ENCODE results near the gene MRPL12. TPM values are rescaled to one million over a fixed set of nuclear protein-coding genes. Genes with fewer than 3 reads are reported as not detected.
"Not testable (repeated sequence)": the region's sequence is repeated elsewhere in the genome, so short reads cannot be mapped to it uniquely, and the experiment has no call there.

Gene MRPL12
- total RNA-seq, 2 experiments from 2014 or later = 55.1 to 59.2 TPM

- peak overlapping the region; percentile 20 for H3K27ac Mint-ChIP-seq
- ATAC-seq (ENCODE audit: low read depth) (peak; percentile 40), DNase-seq (peak; percentile 50)
- no peaks in the 10 kb centered on the region for H3K36me3 Mint-ChIP-seq
- H3K4me1 Mint-ChIP-seq = peaks cover 8% of the 10 kb centered on the region
- H3K27me3 Mint-ChIP-seq = peaks cover 24% of the 10 kb centered on the region
- POLR2A ChIA-PET = interaction anchor here (0.7 to 1.9 kb wide), 5 partner anchors 98 to 157 kb away, joined by 3 to 6 read pairs (median 3); partner anchors contain the start of gene MCRIP1
- peak overlapping the region; percentile 75 for H3K4me3 Mint-ChIP-seq
- H3K9me3 Mint-ChIP-seq = no peaks in the 10 kb centered on the region
Measured at GRCh38 chr17:81735264-81736102, 32.3 kb downstream of the MRPL12 start.

- H3K27ac Mint-ChIP-seq = no peak overlapping the region
- peaks cover 8% of the 10 kb centered on the region for H3K4me1 Mint-ChIP-seq
- DNase-seq (no peak), ATAC-seq (ENCODE audit: low read depth) (no peak)
- H3K36me3 Mint-ChIP-seq = no peaks in the 10 kb centered on the region
- H3K9me3 Mint-ChIP-seq = no peaks in the 10 kb centered on the region
- H3K27me3 Mint-ChIP-seq = peaks cover 32% of the 10 kb centered on the region
- H3K4me3 Mint-ChIP-seq = no peak overlapping the region
- POLR2A ChIA-PET = no interaction called here
Measured at GRCh38 chr17:81737947-81738800, 35.0 kb downstream of the MRPL12 start.

GRCh38 chr17:81738801-81739393 is 35.7 kb downstream of the MRPL12 start:
- no peaks in the 10 kb centered on the region for H3K9me3 Mint-ChIP-seq
- peaks cover 6% of the 10 kb centered on the region for H3K4me1 Mint-ChIP-seq
- DNase-seq = no peak
- ATAC-seq (ENCODE audit: low read depth) = no peak
- POLR2A ChIA-PET = no interaction called here
- peaks cover 27% of the 10 kb centered on the region for H3K27me3 Mint-ChIP-seq
- no peaks in the 10 kb centered on the region for H3K36me3 Mint-ChIP-seq
- no peak overlapping the region for H3K4me3 Mint-ChIP-seq
- H3K27ac Mint-ChIP-seq = no peak overlapping the region

GRCh38 chr17:81739593-81739992 is 36.4 kb downstream of the MRPL12 start:
- POLR2A ChIA-PET; DNase-seq; H3K36me3 Mint-ChIP-seq; H3K9me3 Mint-ChIP-seq; H3K27ac Mint-ChIP-seq; ATAC-seq (ENCODE audit: low read depth); H3K4me1 Mint-ChIP-seq; H3K4me3 Mint-ChIP-seq: not testable (repeated sequence)
- peaks cover 27% of the 10 kb centered on the region for H3K27me3 Mint-ChIP-seq

- POLR2A ChIA-PET = no interaction called here
- H3K27ac Mint-ChIP-seq = no peak overlapping the region
- no peak overlapping the region for H3K4me3 Mint-ChIP-seq
- H3K27me3 Mint-ChIP-seq = peaks cover 27% of the 10 kb centered on the region
- DNase-seq (peak; percentile 31), ATAC-seq (ENCODE audit: low read depth) (no peak)
- no peaks in the 10 kb centered on the region for H3K9me3 Mint-ChIP-seq
- H3K4me1 Mint-ChIP-seq = peaks cover 5% of the 10 kb centered on the region
- H3K36me3 Mint-ChIP-seq = no peaks in the 10 kb centered on the region
Measured at GRCh38 chr17:81740395-81740961, 37.3 kb downstream of the MRPL12 start.

GRCh38 chr17:81741049-81741593 is 38.0 kb downstream of the MRPL12 start:
- H3K9me3 Mint-ChIP-seq = no peaks in the 10 kb centered on the region
- H3K27ac Mint-ChIP-seq = no peak overlapping the region
- peaks cover 24% of the 10 kb centered on the region for H3K27me3 Mint-ChIP-seq
- no peaks in the 10 kb centered on the region for H3K4me1 Mint-ChIP-seq
- no peaks in the 10 kb centered on the region for H3K36me3 Mint-ChIP-seq
- POLR2A ChIA-PET = no interaction called here
- ATAC-seq (ENCODE audit: low read depth) (peak; percentile 21), DNase-seq (peak; percentile 37)
- no peak overlapping the region for H3K4me3 Mint-ChIP-seq

GRCh38 chr17:81741594-81742452 is 38.7 kb downstream of the MRPL12 start:
- ATAC-seq (ENCODE audit: low read depth) (peak; percentile 24), DNase-seq (peak; percentile 42)
- Mint-ChIP-seq H3K27ac (no peak overlapping the region), H3K4me3 (no peak overlapping the region), H3K4me1 (no peaks in the 10 kb centered on the region), H3K27me3 (peaks cover 24% of the 10 kb centered on the region), H3K9me3 (no peaks in the 10 kb centered on the region), H3K36me3 (no peaks in the 10 kb centered on the region)
- POLR2A ChIA-PET = no interaction called here

Small RNAs within 50 kb of the gene (microRNA-seq; reads per million reads assigned to microRNA genes)
- not detected for gene MIR6786

Other genes with a start within 250 kb of the MRPL12 start
- 1,000 to 10,000 TPM; 2,936 to 3,174 TPM for gene ACTG1, start 190.6 kb upstream of the MRPL12 start, total RNA-seq
- 1 to 10 TPM in 1 of 2 experiments, under 1 TPM in 1; 0.94 to 1.7 TPM for gene FSCN2, start 175.0 kb upstream of the MRPL12 start, total RNA-seq
- gene FAAP100, start 151.0 kb upstream of the MRPL12 start, total RNA-seq = 10 to 100 TPM; 40.7 to 43.1 TPM
- gene NPLOC4, start 66.3 kb upstream of the MRPL12 start, total RNA-seq = 100 to 1,000 TPM in 1 of 2 experiments, 10 to 100 TPM in 1; 96.9 to 109 TPM
- under 1 TPM; 0.36 to 0.99 TPM for gene TSPAN10, start 66.2 kb upstream of the MRPL12 start, total RNA-seq
- gene PDE6G, start 46.8 kb upstream of the MRPL12 start, total RNA-seq = 10 to 100 TPM; 47.8 to 57.1 TPM
- 10 to 100 TPM; 56.6 to 60.1 TPM for gene OXLD1, start 36.8 kb upstream of the MRPL12 start, total RNA-seq
- gene CCDC137, start 36.6 kb upstream of the MRPL12 start, total RNA-seq = 10 to 100 TPM; 31.3 to 32.0 TPM
- gene ARL16, start 19.6 kb upstream of the MRPL12 start, total RNA-seq = 10 to 100 TPM; 17.7 to 19.0 TPM
- gene HGS, start 19.4 kb upstream of the MRPL12 start, total RNA-seq = 100 to 1,000 TPM; 152 to 164 TPM
- 10 to 100 TPM; 22.0 to 25.1 TPM for gene SLC25A10, start 8.9 kb downstream of the MRPL12 start, total RNA-seq
- not detected for gene GCGR, start 100.8 kb downstream of the MRPL12 start, total RNA-seq
- 10 to 100 TPM; 56.5 to 58.3 TPM for gene MCRIP1, start 129.9 kb downstream of the MRPL12 start, total RNA-seq
- not detected for gene PPP1R27, start 131.7 kb downstream of the MRPL12 start, total RNA-seq
- gene P4HB, start 157.2 kb downstream of the MRPL12 start, total RNA-seq = 100 to 1,000 TPM; 319 to 347 TPM
- 100 to 1,000 TPM; 538 to 539 TPM for gene ARHGDIA, start 168.0 kb downstream of the MRPL12 start, total RNA-seq
- 100 to 1,000 TPM; 135 to 152 TPM for gene ALYREF, start 188.2 kb downstream of the MRPL12 start, total RNA-seq
- 100 to 1,000 TPM; 102 to 106 TPM for gene ANAPC11, start 188.4 kb downstream of the MRPL12 start, total RNA-seq
- 1 to 10 TPM in 1 of 2 experiments, under 1 TPM in 1; 0.47 to 1.0 TPM for gene NPB, start 198.9 kb downstream of the MRPL12 start, total RNA-seq
- gene PCYT2, start 208.0 kb downstream of the MRPL12 start, total RNA-seq = 10 to 100 TPM; 39.3 to 44.5 TPM
- gene SIRT7, start 214.8 kb downstream of the MRPL12 start, total RNA-seq = 10 to 100 TPM; 64.8 to 65.2 TPM
- gene MAFG, start 224.4 kb downstream of the MRPL12 start, total RNA-seq = 10 to 100 TPM; 18.3 to 20.4 TPM
- gene PYCR1, start 233.9 kb downstream of the MRPL12 start, total RNA-seq = 10 to 100 TPM; 12.1 to 17.8 TPM
- gene MYADML2, start 243.9 kb downstream of the MRPL12 start, total RNA-seq = not detected